Lower lobe of right lung (tissue), 2 donors: ENCODE data around the gene TSGA10IP. TPM values are rescaled to one million over a fixed set of nuclear protein-coding genes. Genes with fewer than 3 reads are reported as not detected.

ENCODE experiments used
- ATAC-seq, 2 donors: fragments of 200-7000 bp; cut with Tn5 transposase; one replicate each; pipeline ENCODE4 v1.9.1; 2020 to 2022; ENCODE audit warnings: mild to moderate bottlenecking in 2 of 2, moderate library complexity in 2 of 2
- DNase-seq: peaks from one replicate; pipeline ENCODE4 v3.0.0-alpha.2; 2020
- H3K27ac ChIP-seq: fragments of 200-600 bp; one replicate; pipeline ENCODE4 v1.8.0; 2022
- H3K27me3 ChIP-seq: fragments of 200-600 bp; one replicate; pipeline ENCODE4 v1.8.0; 2022; ENCODE audit warnings: low read depth
- H3K36me3 ChIP-seq: fragments of 200-600 bp; one replicate; pipeline ENCODE4 v1.8.0; 2022; ENCODE audit warnings: mild to moderate bottlenecking
- H3K4me1 ChIP-seq: fragments of 200-600 bp; one replicate; pipeline ENCODE4 v1.8.0; 2022
- H3K4me3 ChIP-seq: fragments of 200-600 bp; one replicate; pipeline ENCODE4 v1.8.0; 2022; ENCODE audit warnings: mild to moderate bottlenecking
- H3K9me3 ChIP-seq: fragments of 200-600 bp; one replicate; pipeline ENCODE4 v1.8.0; 2022
- intact Hi-C: fragments of 100-400 bp; cut with DNase I; formaldehyde crosslinking; loops from one replicate; pipeline ENCODE4 v1.11.0; 2022
- total RNA-seq: library from RNA; stranded (reverse); fragmentation: NEBNext Ultra II Directional; extraction: Animal tissue kit (Norgen Biotek cat#: 25700); gene quantifications from one replicate; pipeline ENCODE4 v1.2.1, GENCODE V29; 2021
- TF ChIP-seq, protein P1 (sequence below): fragments of 200-600 bp; IDR thresholded peaks from one replicate; pipeline ENCODE4 v1.8.0; 2022; ENCODE audit warnings: antibody characterized with exemption, mild to moderate bottlenecking
- donor health status: DM: no; HTN: yes; CAD: no; lungs with severe emphysema.

Gene TSGA10IP
- total RNA-seq, 1 donor from 2014 or later: not detected

DNA sequence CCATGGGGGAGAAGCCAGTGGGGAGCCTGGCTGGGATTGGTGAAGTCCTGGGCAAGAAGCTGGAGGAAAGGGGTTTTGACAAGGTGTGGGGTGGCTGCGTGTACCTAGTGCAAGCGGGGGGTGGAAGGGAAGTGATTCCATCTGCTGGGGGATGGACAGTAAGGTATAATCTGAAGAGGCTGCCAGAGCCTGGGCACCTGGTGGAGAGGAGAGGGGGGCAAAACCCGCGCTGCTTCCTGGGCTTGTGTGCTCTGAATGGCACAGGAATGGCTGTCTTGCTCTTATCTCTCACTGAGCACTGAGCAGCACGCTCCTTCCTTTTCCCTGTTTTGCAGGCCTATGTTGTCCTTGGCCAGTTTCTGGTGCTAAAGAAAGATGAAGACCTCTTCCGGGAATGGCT lies 58.0 kb downstream of the TSGA10IP start:
- Histone ChIP-seq H3K4me1 (peaks cover 24% of the 10 kb centered on the region), H3K4me3 (peak overlapping the region; percentile 79), H3K9me3 (no peaks in the 10 kb centered on the region), H3K36me3 (peaks cover 38% of the 10 kb centered on the region), H3K27ac (peak overlapping the region; percentile 89), H3K27me3 (no peaks in the 10 kb centered on the region)
- TF ChIP-seq, protein P1, sequence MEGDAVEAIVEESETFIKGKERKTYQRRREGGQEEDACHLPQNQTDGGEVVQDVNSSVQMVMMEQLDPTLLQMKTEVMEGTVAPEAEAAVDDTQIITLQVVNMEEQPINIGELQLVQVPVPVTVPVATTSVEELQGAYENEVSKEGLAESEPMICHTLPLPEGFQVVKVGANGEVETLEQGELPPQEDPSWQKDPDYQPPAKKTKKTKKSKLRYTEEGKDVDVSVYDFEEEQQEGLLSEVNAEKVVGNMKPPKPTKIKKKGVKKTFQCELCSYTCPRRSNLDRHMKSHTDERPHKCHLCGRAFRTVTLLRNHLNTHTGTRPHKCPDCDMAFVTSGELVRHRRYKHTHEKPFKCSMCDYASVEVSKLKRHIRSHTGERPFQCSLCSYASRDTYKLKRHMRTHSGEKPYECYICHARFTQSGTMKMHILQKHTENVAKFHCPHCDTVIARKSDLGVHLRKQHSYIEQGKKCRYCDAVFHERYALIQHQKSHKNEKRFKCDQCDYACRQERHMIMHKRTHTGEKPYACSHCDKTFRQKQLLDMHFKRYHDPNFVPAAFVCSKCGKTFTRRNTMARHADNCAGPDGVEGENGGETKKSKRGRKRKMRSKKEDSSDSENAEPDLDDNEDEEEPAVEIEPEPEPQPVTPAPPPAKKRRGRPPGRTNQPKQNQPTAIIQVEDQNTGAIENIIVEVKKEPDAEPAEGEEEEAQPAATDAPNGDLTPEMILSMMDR: no peak
- intact Hi-C loops: no loop called here
- ATAC-seq (no peak), DNase-seq (no peak)

DNA sequence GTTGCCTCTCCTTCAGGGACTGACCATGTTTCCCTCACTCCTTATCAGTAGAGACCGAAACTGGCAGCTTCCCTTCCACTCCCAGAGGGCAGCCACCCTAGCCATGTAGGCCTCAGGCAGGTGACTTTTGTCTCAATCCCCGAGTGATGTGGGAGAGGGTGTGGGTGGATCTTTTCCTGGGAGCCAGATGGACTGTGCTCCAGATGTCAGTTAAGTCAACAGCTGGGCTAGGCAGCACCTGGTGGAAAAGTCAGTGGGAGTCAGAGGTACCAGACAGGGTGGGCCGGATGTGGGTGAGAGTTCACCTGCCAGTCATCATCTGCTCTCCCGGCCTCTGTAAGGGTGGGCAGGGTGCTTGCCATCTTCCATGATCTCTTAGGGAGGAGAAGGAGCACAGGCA lies 58.9 kb downstream of the TSGA10IP start:
- H3K36me3 ChIP-seq: peaks cover 29% of the 10 kb centered on the region
- no peak for DNase-seq
- no peaks in the 10 kb centered on the region for H3K9me3 ChIP-seq
- H3K27ac ChIP-seq: no peak overlapping the region
- intact Hi-C loops: no loop called here
- TF ChIP-seq, protein P1: no peak
- H3K4me1 ChIP-seq: peaks cover 24% of the 10 kb centered on the region
- no peak for ATAC-seq
- no peak overlapping the region for H3K4me3 ChIP-seq
- no peaks in the 10 kb centered on the region for H3K27me3 ChIP-seq

DNA sequence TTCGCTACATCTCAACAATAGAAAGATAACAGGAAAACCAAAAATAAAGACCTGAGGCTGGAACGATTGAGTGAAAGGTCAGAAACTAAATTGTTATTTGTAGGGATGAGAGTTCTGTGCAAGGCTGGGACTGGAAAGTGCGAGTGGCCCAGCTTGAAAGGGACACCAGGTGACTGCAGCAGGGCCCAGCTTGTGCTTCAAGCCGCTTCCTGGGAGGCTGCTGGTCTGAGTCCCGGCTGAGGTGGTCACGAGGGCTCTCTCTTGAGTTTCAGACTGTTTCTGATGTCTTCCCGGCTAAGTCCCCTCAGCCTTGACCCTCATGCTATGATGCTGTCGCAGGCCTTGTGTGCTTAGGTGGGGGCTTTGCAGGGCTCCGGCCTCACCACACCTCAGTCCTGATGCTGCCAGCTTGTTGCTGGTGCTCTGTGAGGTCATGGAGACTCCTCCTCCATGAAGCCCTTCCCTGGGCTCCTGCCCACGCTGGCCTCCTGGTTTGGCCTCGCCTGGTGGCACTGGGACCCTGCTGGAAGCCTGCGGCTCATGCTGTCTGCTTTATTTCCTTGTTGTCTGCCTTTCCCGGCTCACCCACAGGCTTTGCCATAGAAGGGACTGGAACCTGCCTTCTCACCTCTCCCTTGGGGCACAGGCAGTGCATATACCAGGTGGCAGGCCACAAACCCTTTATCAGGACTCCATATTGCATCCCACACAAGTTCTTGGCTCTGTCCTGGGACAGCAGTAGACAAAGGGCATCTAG lies 61.0 kb downstream of the TSGA10IP start:
- H3K9me3 ChIP-seq: no peaks in the 10 kb centered on the region
- H3K4me1 ChIP-seq: peaks cover 10% of the 10 kb centered on the region
- TF ChIP-seq, protein P1: no peak
- DNase-seq (no peak), ATAC-seq (no peak)
- peaks cover 1% of the 10 kb centered on the region for H3K27me3 ChIP-seq
- H3K36me3 ChIP-seq: peaks cover 16% of the 10 kb centered on the region
- intact Hi-C loops: no loop called here
- no peak overlapping the region for H3K27ac ChIP-seq
- H3K4me3 ChIP-seq: no peak overlapping the region

DNA sequence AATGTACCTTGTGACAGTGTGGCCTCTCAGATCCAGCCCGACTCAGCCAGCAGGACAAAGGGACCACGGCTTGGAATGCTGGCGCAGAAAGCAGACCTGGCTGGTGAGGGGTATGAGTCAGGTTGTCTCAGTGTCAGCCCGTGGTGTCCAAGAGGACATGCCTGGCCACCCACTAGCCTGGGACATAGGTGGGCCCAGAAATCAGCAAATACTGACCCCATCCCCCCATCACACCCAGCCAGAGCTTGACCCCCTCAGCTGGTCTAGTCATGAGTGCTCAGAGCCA lies 61.6 kb downstream of the TSGA10IP start:
- H3K27ac ChIP-seq: no peak overlapping the region
- H3K36me3 ChIP-seq: peaks cover 16% of the 10 kb centered on the region
- DNase-seq (no peak), ATAC-seq (no peak)
- intact Hi-C loops: no loop called here
- no peaks in the 10 kb centered on the region for H3K9me3 ChIP-seq
- TF ChIP-seq, protein P1: no peak
- peaks cover 12% of the 10 kb centered on the region for H3K4me1 ChIP-seq
- peaks cover 7% of the 10 kb centered on the region for H3K27me3 ChIP-seq
- H3K4me3 ChIP-seq: no peak overlapping the region

DNA sequence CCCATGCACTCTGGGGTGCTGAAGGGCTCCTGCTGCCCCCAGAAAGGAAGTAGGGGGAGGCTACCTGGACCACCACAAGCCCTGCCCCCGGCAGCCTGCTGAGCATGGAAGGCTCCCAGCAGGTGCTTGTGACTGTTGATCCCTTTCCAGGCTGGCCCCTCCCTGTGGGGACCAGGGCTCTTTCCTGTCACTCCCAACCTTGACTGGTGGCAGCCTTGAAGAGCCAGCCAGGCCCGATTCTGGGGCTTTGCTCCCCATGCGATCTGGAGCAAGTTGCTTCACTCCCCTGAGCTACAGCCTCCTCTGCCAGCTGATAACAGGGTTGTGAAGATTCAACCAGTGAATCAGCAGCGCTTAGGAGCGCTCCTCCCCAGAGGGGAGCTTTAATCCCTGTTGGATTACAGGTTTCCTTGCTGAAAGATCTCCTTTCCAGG lies 61.9 kb downstream of the TSGA10IP start:
- H3K27ac ChIP-seq: no peak overlapping the region
- H3K36me3 ChIP-seq: peaks cover 16% of the 10 kb centered on the region
- H3K4me1 ChIP-seq: peaks cover 16% of the 10 kb centered on the region
- H3K9me3 ChIP-seq: no peaks in the 10 kb centered on the region
- ATAC-seq (no peak), DNase-seq (no peak)
- intact Hi-C loops: no loop called here
- TF ChIP-seq, protein P1: no peak
- H3K4me3 ChIP-seq: no peak overlapping the region
- H3K27me3 ChIP-seq: peaks cover 11% of the 10 kb centered on the region
